GM23338 (cell line): ENCODE measurements around the gene SNRPD3. TPM values are rescaled to one million over a fixed set of nuclear protein-coding genes. Genes with fewer than 3 reads are reported as not detected.

Experiments
- ATAC-seq: fragments of 200-7000 bp; cut with Tn5 transposase; 3 replicates; pipeline ENCODE4 v1.9.1; 2020
- DNase-seq: peaks from one replicate; pipeline ENCODE4 v3.0.0-alpha.2; 2015; ENCODE audit warnings: low spot score
- H2AFZ ChIP-seq: fragments of 200-600 bp; sonication (generic); 2 replicates; pipeline ENCODE4 v1.8.0; 2016; ENCODE audit warnings: antibody characterized with exemption, mild to moderate bottlenecking, moderate library complexity
- H3F3A ChIP-seq: fragments of 200-600 bp; sonication (generic); replicated peaks from 2 replicates; pipeline ENCODE4 v1.8.0; 2017; ENCODE audit warnings: antibody characterized with exemption, mixed run types, low read depth
- H3K27ac ChIP-seq: fragments of 200-600 bp; sonication (generic); 2 replicates; pipeline ENCODE4 v1.6.1; 2016; ENCODE audit warnings: low read depth
- H3K27me3 ChIP-seq: fragments of 200-600 bp; sonication (generic); 2 replicates; pipeline ENCODE4 v1.8.0; 2016; ENCODE audit warnings: mild to moderate bottlenecking, mixed run types, moderate library complexity; ENCODE audit not compliant: insufficient read depth
- H3K36me3 ChIP-seq: fragments of 200-600 bp; sonication (generic); 2 replicates; pipeline ENCODE4 v1.8.0; 2016; ENCODE audit warnings: mild to moderate bottlenecking; ENCODE audit not compliant: insufficient read depth
- H3K4me1 ChIP-seq: fragments of 200-600 bp; sonication (generic); 2 replicates; pipeline ENCODE4 v1.8.0; 2016; ENCODE audit warnings: mild to moderate bottlenecking, moderate library complexity; ENCODE audit not compliant: insufficient read depth
- H3K4me2 ChIP-seq: fragments of 200-600 bp; sonication (generic); 2 replicates; pipeline ENCODE4 v1.7.1; 2017; ENCODE audit warnings: mixed run types
- H3K4me3 ChIP-seq: fragments of 200-600 bp; sonication (generic); 2 replicates; pipeline ENCODE4 v1.6.1; 2016; ENCODE audit warnings: mixed run types
- H3K79me2 ChIP-seq: fragments of 200-600 bp; sonication (generic); replicated peaks from 2 replicates; pipeline ENCODE4 v1.8.0; 2017; ENCODE audit warnings: mild to moderate bottlenecking; ENCODE audit not compliant: insufficient read depth
- H3K9me2 ChIP-seq: fragments of 200-600 bp; sonication (generic); 2 replicates; pipeline ENCODE4 v1.8.0; 2017; ENCODE audit not compliant: insufficient read depth
- H4K20me1 ChIP-seq: fragments of 200-600 bp; sonication (generic); replicated peaks from 2 replicates; pipeline ENCODE4 v1.8.0; 2017; ENCODE audit warnings: mild to moderate bottlenecking; ENCODE audit not compliant: insufficient read depth
- H3K27ac Mint-ChIP-seq: 2 replicates; pipeline ENCODE4 v1.8.0; 2020; ENCODE audit warnings: inconsistent platforms, mild to moderate bottlenecking, moderate library complexity, mixed read lengths
- H3K27me3 Mint-ChIP-seq: 3 replicates; pipeline ENCODE4 v1.8.0; 2022; ENCODE audit warnings: low read depth, mild to moderate bottlenecking, moderate library complexity, mixed read lengths, inconsistent platforms; ENCODE audit not compliant: insufficient read depth, poor library complexity
- H3K36me3 Mint-ChIP-seq: 3 replicates; pipeline ENCODE4 v1.8.0; 2021; ENCODE audit warnings: low read depth, mild to moderate bottlenecking, inconsistent platforms, moderate library complexity, mixed read lengths
- H3K4me1 Mint-ChIP-seq: 3 replicates; pipeline ENCODE4 v1.8.0; 2020; ENCODE audit warnings: mild to moderate bottlenecking, inconsistent platforms, mixed read lengths
- H3K4me3 Mint-ChIP-seq: 3 replicates; pipeline ENCODE4 v1.8.0; 2021; ENCODE audit warnings: moderate library complexity, mild to moderate bottlenecking, inconsistent platforms, mixed read lengths
- H3K9me3 Mint-ChIP-seq: 3 replicates; pipeline ENCODE4 v1.8.0; 2020; ENCODE audit warnings: moderate library complexity, mild to moderate bottlenecking, inconsistent platforms, mixed read lengths
- CREB1 ChIP-seq: fragments of 250-450 bp; sonication (Bioruptor Pico); IDR thresholded peaks from 2 replicates; pipeline ENCODE4 v1.5.0; 2020; ENCODE audit warnings: low read depth, mild to moderate bottlenecking, moderate library complexity
- CTCF ChIP-seq, 2 experiments: fragments of 200-600 bp in 1 of 2; sonication (generic) in 1 of 2; conservative IDR thresholded peaks; 2 replicates each; pipeline versions ENCODE4 v1.5.1 to v1.6.1; 2016 to 2017; ENCODE audit warnings: antibody characterized with exemption in 2 of 2, low read depth in 2 of 2, mild to moderate bottlenecking in 2 of 2, moderate library complexity in 1 of 2
- ETS1 ChIP-seq: IDR thresholded peaks from 2 replicates; pipeline ENCODE4 v1.6.1; 2016; ENCODE audit warnings: antibody characterized with exemption
- EZH2 ChIP-seq: fragments of 200-600 bp; sonication (generic); IDR thresholded peaks from one replicate; pipeline ENCODE4 v1.8.0; 2017; ENCODE audit warnings: antibody characterized with exemption, mild to moderate bottlenecking, low read depth; ENCODE audit not compliant: unreplicated experiment
- EZH2phosphoT487 ChIP-seq: fragments of 200-600 bp; sonication (generic); IDR thresholded peaks from one replicate; pipeline ENCODE4 v1.8.1; 2018; ENCODE audit warnings: antibody characterized with exemption; ENCODE audit not compliant: unreplicated experiment
- JUNB ChIP-seq: IDR thresholded peaks from one replicate; pipeline ENCODE4 v1.6.1; 2016; ENCODE audit warnings: antibody characterized with exemption; ENCODE audit not compliant: unreplicated experiment
- NANOG ChIP-seq: IDR thresholded peaks from 2 replicates; pipeline ENCODE4 v1.6.1; 2016; ENCODE audit warnings: antibody characterized with exemption, borderline replicate concordance
- POLR2AphosphoS5 ChIP-seq: IDR thresholded peaks from 2 replicates; pipeline ENCODE4 v1.6.1; 2016; ENCODE audit warnings: antibody characterized with exemption, low read depth
- REST ChIP-seq: IDR thresholded peaks from one replicate; pipeline ENCODE4 v1.6.1; 2018; ENCODE audit warnings: antibody characterized with exemption; ENCODE audit not compliant: unreplicated experiment
- STAT1 ChIP-seq: IDR thresholded peaks from one replicate; pipeline ENCODE4 v1.6.1; 2016; ENCODE audit warnings: antibody characterized with exemption; ENCODE audit not compliant: unreplicated experiment
- ZNF114 ChIP-seq: fragments of 250-450 bp; sonication (Bioruptor Pico); IDR thresholded peaks from 2 replicates; pipeline ENCODE4 v1.5.0; 2020; ENCODE audit warnings: mild to moderate bottlenecking, moderate library complexity
- ZNF331 ChIP-seq: fragments of 250-450 bp; sonication (Bioruptor Pico); IDR thresholded peaks from 2 replicates; pipeline ENCODE4 v1.5.0; 2020; ENCODE audit warnings: low read depth, mild to moderate bottlenecking, moderate library complexity
- polyA plus RNA-seq: library from polyadenylated mRNA; unstranded; fragments of >200 nt; fragmentation: Nextera tagmentation; extraction: Ambion mirVana; gene quantifications from 2 replicates; pipeline ENCODE4 v1.2.1, GENCODE V29; 2016
- total RNA-seq: library from RNA; depleted of rRNA; stranded (reverse); fragments of >200 nt; shearing (Covaris generic); gene quantifications from 2 replicates; pipeline ENCODE4 v1.2.3, GENCODE V29; 2014
- TF ChIP-seq, protein P1 (sequence below): fragments of 250-450 bp; sonication (Bioruptor Pico); IDR thresholded peaks from 2 replicates; pipeline ENCODE4 v1.5.0; 2020; ENCODE audit warnings: mild to moderate bottlenecking, moderate library complexity

SNRPD3 gene
- total and polyA plus RNA-seq, 2 experiments from 2014 or later = 314 to 375 TPM

GRCh38 chr22:24518771-24519485, 36.9 kb upstream of the SNRPD3 start:
- H3K27me3 ChIP-seq = no peaks in the 10 kb centered on the region
- H3K4me1 Mint-ChIP-seq = peaks cover 16% of the 10 kb centered on the region
- H3K4me1 ChIP-seq = peaks cover 20% of the 10 kb centered on the region; the same call in 1 of the 2 replicates
- H2AFZ ChIP-seq = no peak overlapping the region
- no peak overlapping the region for H3K4me3 ChIP-seq
- no peaks in the 10 kb centered on the region for H3F3A ChIP-seq
- H3K36me3 ChIP-seq = no peaks in the 10 kb centered on the region
- H3K4me3 Mint-ChIP-seq = no peak overlapping the region
- H3K9me2 ChIP-seq = no peaks in the 10 kb centered on the region
- TF ChIP-seq EZH2 (no peak), CTCF (conservative IDR thresholded peaks at IDR 0.05; ENCODE audit: low read depth in 2 of 2) (no peak), POLR2AphosphoS5 (no peak), CREB1 (CRISPR knock-in tag) (no peak), ETS1 (no peak), EZH2phosphoT487 (no peak), NANOG (no peak), ZNF114 (CRISPR knock-in tag) (no peak), STAT1 (no peak), ZNF331 (CRISPR knock-in tag) (no peak), REST (no peak), JUNB (no peak)
- TF ChIP-seq, protein P1, sequence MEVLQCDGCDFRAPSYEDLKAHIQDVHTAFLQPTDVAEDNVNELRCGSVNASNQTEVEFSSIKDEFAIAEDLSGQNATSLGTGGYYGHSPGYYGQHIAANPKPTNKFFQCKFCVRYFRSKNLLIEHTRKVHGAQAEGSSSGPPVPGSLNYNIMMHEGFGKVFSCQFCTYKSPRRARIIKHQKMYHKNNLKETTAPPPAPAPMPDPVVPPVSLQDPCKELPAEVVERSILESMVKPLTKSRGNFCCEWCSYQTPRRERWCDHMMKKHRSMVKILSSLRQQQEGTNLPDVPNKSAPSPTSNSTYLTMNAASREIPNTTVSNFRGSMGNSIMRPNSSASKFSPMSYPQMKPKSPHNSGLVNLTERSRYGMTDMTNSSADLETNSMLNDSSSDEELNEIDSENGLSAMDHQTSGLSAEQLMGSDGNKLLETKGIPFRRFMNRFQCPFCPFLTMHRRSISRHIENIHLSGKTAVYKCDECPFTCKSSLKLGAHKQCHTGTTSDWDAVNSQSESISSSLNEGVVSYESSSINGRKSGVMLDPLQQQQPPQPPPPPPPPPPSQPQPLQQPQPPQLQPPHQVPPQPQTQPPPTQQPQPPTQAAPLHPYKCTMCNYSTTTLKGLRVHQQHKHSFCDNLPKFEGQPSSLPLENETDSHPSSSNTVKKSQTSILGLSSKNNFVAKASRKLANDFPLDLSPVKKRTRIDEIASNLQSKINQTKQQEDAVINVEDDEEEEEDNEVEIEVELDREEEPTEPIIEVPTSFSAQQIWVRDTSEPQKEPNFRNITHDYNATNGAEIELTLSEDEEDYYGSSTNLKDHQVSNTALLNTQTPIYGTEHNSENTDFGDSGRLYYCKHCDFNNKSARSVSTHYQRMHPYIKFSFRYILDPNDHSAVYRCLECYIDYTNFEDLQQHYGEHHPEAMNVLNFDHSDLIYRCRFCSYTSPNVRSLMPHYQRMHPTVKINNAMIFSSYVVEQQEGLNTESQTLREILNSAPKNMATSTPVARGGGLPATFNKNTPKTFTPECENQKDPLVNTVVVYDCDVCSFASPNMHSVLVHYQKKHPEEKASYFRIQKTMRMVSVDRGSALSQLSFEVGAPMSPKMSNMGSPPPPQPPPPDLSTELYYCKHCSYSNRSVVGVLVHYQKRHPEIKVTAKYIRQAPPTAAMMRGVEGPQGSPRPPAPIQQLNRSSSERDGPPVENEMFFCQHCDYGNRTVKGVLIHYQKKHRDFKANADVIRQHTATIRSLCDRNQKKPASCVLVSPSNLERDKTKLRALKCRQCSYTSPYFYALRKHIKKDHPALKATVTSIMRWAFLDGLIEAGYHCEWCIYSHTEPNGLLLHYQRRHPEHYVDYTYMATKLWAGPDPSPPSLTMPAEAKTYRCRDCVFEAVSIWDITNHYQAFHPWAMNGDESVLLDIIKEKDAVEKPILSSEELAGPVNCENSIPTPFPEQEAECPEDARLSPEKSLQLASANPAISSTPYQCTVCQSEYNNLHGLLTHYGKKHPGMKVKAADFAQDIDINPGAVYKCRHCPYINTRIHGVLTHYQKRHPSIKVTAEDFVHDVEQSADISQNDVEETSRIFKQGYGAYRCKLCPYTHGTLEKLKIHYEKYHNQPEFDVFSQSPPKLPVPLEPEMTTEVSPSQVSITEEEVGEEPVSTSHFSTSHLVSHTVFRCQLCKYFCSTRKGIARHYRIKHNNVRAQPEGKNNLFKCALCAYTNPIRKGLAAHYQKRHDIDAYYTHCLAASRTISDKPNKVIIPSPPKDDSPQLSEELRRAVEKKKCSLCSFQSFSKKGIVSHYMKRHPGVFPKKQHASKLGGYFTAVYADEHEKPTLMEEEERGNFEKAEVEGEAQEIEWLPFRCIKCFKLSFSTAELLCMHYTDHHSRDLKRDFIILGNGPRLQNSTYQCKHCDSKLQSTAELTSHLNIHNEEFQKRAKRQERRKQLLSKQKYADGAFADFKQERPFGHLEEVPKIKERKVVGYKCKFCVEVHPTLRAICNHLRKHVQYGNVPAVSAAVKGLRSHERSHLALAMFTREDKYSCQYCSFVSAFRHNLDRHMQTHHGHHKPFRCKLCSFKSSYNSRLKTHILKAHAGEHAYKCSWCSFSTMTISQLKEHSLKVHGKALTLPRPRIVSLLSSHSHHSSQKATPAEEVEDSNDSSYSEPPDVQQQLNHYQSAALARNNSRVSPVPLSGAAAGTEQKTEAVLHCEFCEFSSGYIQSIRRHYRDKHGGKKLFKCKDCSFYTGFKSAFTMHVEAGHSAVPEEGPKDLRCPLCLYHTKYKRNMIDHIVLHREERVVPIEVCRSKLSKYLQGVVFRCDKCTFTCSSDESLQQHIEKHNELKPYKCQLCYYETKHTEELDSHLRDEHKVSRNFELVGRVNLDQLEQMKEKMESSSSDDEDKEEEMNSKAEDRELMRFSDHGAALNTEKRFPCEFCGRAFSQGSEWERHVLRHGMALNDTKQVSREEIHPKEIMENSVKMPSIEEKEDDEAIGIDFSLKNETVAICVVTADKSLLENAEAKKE (CRISPR knock-in tag) = no peak
- no peak for ATAC-seq
- H3K27ac ChIP-seq = no peak overlapping the region
- no peaks in the 10 kb centered on the region for H3K9me3 Mint-ChIP-seq
- H3K27me3 Mint-ChIP-seq = peaks cover 15% of the 10 kb centered on the region
- no peaks in the 10 kb centered on the region for H3K79me2 ChIP-seq
- no peaks in the 10 kb centered on the region for H4K20me1 ChIP-seq
- H3K36me3 Mint-ChIP-seq = no peaks in the 10 kb centered on the region; the same call in 2 of the 3 replicates
- no peak for DNase-seq
- H3K4me2 ChIP-seq = no peak overlapping the region
- H3K27ac Mint-ChIP-seq = no peak overlapping the region
